HEK293 (cell line): ENCODE data around the gene CD55.

ENCODE experiments used
- CTCF ChIA-PET: fragments of 350-600 bp; formaldehyde crosslinking; extraction: SDS; loops from one replicate; lab custom pipeline; 2021; ENCODE audit warnings: antibody characterized with exemption; lab: Yijun Ruan, JAX
- POLR2A ChIA-PET: fragments of 300-600 bp; formaldehyde crosslinking; extraction: SDS; loops from one replicate; lab custom pipeline; 2020; ENCODE audit warnings: antibody characterized with exemption, inconsistent platforms; lab: Yijun Ruan, JAX
- H3K27ac ChIP-seq: fragments of 200-500 bp; sonication (Bioruptor generic); 2 replicates; pipeline ENCODE4 v1.5.1; 2014; ENCODE audit warnings: low read depth, low read length, control low read depth, inconsistent platforms; ENCODE audit errors: extremely low read depth
- H3K36me3 ChIP-seq, 2 experiments: fragments of 200-500 bp in 1 of 2; sonication (Bioruptor generic) in 1 of 2; 1 replicate in 1 of 2; 2 replicates in 1 of 2; pipeline ENCODE4 v1.5.1; 2014 to 2017; ENCODE audit warnings: inconsistent platforms in 2 of 2, low read length in 2 of 2; ENCODE audit not compliant: control insufficient read depth in 2 of 2, insufficient read depth in 1 of 2
- H3K4me1 ChIP-seq: fragments of 200-500 bp; sonication (Bioruptor generic); 2 replicates; pipeline ENCODE4 v1.5.1; 2014; ENCODE audit warnings: mild to moderate bottlenecking, low read length, inconsistent platforms; ENCODE audit not compliant: control insufficient read depth, insufficient read depth
- H3K4me3 ChIP-seq: 2 replicates; pipeline ENCODE4 v1.5.1; 2011; ENCODE audit warnings: low read depth, mild to moderate bottlenecking, control low read depth, low read length, moderate library complexity
- H3K9me3 ChIP-seq: fragments of 200-500 bp; sonication (Bioruptor generic); 2 replicates; pipeline ENCODE4 v1.5.1; 2014; ENCODE audit warnings: low read depth, low read length, inconsistent platforms; ENCODE audit not compliant: control insufficient read depth, insufficient read depth
- ATF2 ChIP-seq: fragments of 450-650 bp; formaldehyde crosslinking; IDR thresholded peaks from 2 replicates; pipeline ENCODE4 v1.5.1; 2016; ENCODE audit warnings: missing biosample characterization, missing genetic modification characterization, low read depth
- GLIS2 ChIP-seq: fragments of 450-650 bp; formaldehyde crosslinking; IDR thresholded peaks from 2 replicates; pipeline ENCODE4 v1.5.1; 2016; ENCODE audit warnings: missing biosample characterization, missing genetic modification characterization
- KLF8 ChIP-seq: fragments of 450-650 bp; formaldehyde crosslinking; IDR thresholded peaks from 2 replicates; pipeline ENCODE4 v1.5.1; 2016; ENCODE audit warnings: missing biosample characterization, missing genetic modification characterization
- OVOL3 ChIP-seq: fragments of 450-650 bp; formaldehyde crosslinking; IDR thresholded peaks from 2 replicates; pipeline ENCODE4 v1.5.1; 2016; ENCODE audit warnings: missing biosample characterization, missing genetic modification characterization
- PATZ1 ChIP-seq: fragments of 450-650 bp; formaldehyde crosslinking; IDR thresholded peaks from 2 replicates; pipeline ENCODE4 v1.5.1; 2016; ENCODE audit warnings: missing biosample characterization, missing genetic modification characterization
- SCRT1 ChIP-seq: fragments of 450-650 bp; formaldehyde crosslinking; IDR thresholded peaks from 2 replicates; pipeline ENCODE4 v1.5.1; 2016; ENCODE audit warnings: missing biosample characterization, missing genetic modification characterization, borderline replicate concordance
- SP7 ChIP-seq: fragments of 450-650 bp; formaldehyde crosslinking; IDR thresholded peaks from 2 replicates; pipeline ENCODE4 v1.5.1; 2016; ENCODE audit warnings: missing biosample characterization, missing genetic modification characterization
- TCF7L2 ChIP-seq: IDR thresholded peaks from 2 replicates; pipeline ENCODE4 v1.6.1; 2011; ENCODE audit warnings: low read depth, mild to moderate bottlenecking, inconsistent platforms, low read length, moderate library complexity, borderline replicate concordance
- ZNF239 ChIP-seq: fragments of 450-650 bp; formaldehyde crosslinking; IDR thresholded peaks from 2 replicates; pipeline ENCODE4 v1.5.1; 2016; ENCODE audit warnings: missing biosample characterization, missing genetic modification characterization
- ZNF266 ChIP-seq: fragments of 450-650 bp; formaldehyde crosslinking; IDR thresholded peaks from 2 replicates; pipeline ENCODE4 v1.5.1; 2016; ENCODE audit warnings: missing biosample characterization, missing genetic modification characterization, low read depth
- ZNF398 ChIP-seq: fragments of 450-650 bp; formaldehyde crosslinking; IDR thresholded peaks from 2 replicates; pipeline ENCODE4 v1.5.1; 2017; ENCODE audit warnings: missing biosample characterization, missing genetic modification characterization
- ZNF423 ChIP-seq: fragments of 450-650 bp; formaldehyde crosslinking; IDR thresholded peaks from 2 replicates; pipeline ENCODE4 v1.5.1; 2016; ENCODE audit warnings: missing biosample characterization, missing genetic modification characterization
- ZNF513 ChIP-seq: fragments of 450-650 bp; IDR thresholded peaks from 2 replicates; pipeline ENCODE4 v1.5.1; 2018; ENCODE audit warnings: missing biosample characterization, missing genetic modification characterization
- ZNF529 ChIP-seq: fragments of 450-650 bp; formaldehyde crosslinking; IDR thresholded peaks from 2 replicates; pipeline ENCODE4 v1.5.1; 2017; ENCODE audit warnings: missing genetic modification characterization, missing biosample characterization; ENCODE audit not compliant: insufficient replicate concordance
- ZNF530 ChIP-seq: fragments of 450-650 bp; formaldehyde crosslinking; IDR thresholded peaks from 2 replicates; pipeline ENCODE4 v1.5.1; 2016; ENCODE audit warnings: low read depth, missing biosample characterization, missing genetic modification characterization
- ZNF621 ChIP-seq: fragments of 450-650 bp; formaldehyde crosslinking; IDR thresholded peaks from 2 replicates; pipeline ENCODE4 v1.5.1; 2017; ENCODE audit warnings: missing biosample characterization, missing genetic modification characterization
- ZNF701 ChIP-seq: fragments of 450-650 bp; formaldehyde crosslinking; IDR thresholded peaks from 2 replicates; pipeline ENCODE4 v1.5.1; 2016; ENCODE audit warnings: missing biosample characterization, missing genetic modification characterization
- ZNF792 ChIP-seq: fragments of 450-650 bp; formaldehyde crosslinking; IDR thresholded peaks from 2 replicates; pipeline ENCODE4 v1.5.1; 2016; ENCODE audit warnings: missing biosample characterization, missing genetic modification characterization

Gene CD55

GRCh38 chr1:207352554-207352953 is 31.1 kb downstream of the CD55 start:
- ChIA-PET CTCF (interaction anchor here (0.6 to 1.1 kb wide), 2 partner anchors 12 to 38 kb away, joined by 3 to 4 read pairs; no protein-coding TSS in a partner anchor), POLR2A (interaction anchor here (0.6 to 1.1 kb wide), 2 partner anchors 10 to 231 kb away, joined by 3 to 5 read pairs; no protein-coding TSS in a partner anchor)
- peaks cover 4 to 18% of the 10 kb centered on the region in 2 experiments; a peak in 2 of 3 replicates for H3K36me3 ChIP-seq
- H3K9me3 ChIP-seq = no peaks in the 10 kb centered on the region
- no peak for TF ChIP-seq ZNF423
- no peak for TF ChIP-seq ZNF239 (tag by site-specific recombination)
- TF ChIP-seq ZNF398 (tag by site-specific recombination) = no peak
- no peak for TF ChIP-seq ATF2
- TF ChIP-seq ZNF529 = no peak
- no peak for TF ChIP-seq TCF7L2
- no peak for TF ChIP-seq SP7 (tag by site-specific recombination)
- TF ChIP-seq KLF8 (tag by site-specific recombination) = no peak
- no peak for TF ChIP-seq ZNF266
- TF ChIP-seq ZNF792 (tag by site-specific recombination) = no peak
- TF ChIP-seq ZNF513 = no peak
- no peak for TF ChIP-seq ZNF621 (tag by site-specific recombination)
- H3K4me3 ChIP-seq = no peak overlapping the region
- no peak overlapping the region for H3K27ac ChIP-seq
- H3K4me1 ChIP-seq = no peaks in the 10 kb centered on the region

- TF ChIP-seq GLIS2 (tag by site-specific recombination) (no peak), SCRT1 (tag by site-specific recombination) (no peak), PATZ1 (tag by site-specific recombination) (no peak), ZNF701 (tag by site-specific recombination) (no peak), ZNF530 (tag by site-specific recombination) (no peak), OVOL3 (tag by site-specific recombination) (no peak)
- Histone ChIP-seq H3K36me3 (peaks cover 0 to 7% of the 10 kb centered on the region in 2 experiments; a peak in 1 of 3 replicates), H3K4me3 (no peak overlapping the region), H3K27ac (no peak overlapping the region), H3K9me3 (no peaks in the 10 kb centered on the region), H3K4me1 (no peaks in the 10 kb centered on the region)
- CTCF ChIA-PET = interaction anchor here (1.2 kb wide), 1 partner anchor 51 kb away, joined by 3 read pairs; no protein-coding TSS in a partner anchor
- POLR2A ChIA-PET = no interaction called here
These were observed 33.6 kb downstream of the CD55 start for GRCh38 chr1:207355060-207355459.
